ENCODE data around the gene CERS6.

DNA sequence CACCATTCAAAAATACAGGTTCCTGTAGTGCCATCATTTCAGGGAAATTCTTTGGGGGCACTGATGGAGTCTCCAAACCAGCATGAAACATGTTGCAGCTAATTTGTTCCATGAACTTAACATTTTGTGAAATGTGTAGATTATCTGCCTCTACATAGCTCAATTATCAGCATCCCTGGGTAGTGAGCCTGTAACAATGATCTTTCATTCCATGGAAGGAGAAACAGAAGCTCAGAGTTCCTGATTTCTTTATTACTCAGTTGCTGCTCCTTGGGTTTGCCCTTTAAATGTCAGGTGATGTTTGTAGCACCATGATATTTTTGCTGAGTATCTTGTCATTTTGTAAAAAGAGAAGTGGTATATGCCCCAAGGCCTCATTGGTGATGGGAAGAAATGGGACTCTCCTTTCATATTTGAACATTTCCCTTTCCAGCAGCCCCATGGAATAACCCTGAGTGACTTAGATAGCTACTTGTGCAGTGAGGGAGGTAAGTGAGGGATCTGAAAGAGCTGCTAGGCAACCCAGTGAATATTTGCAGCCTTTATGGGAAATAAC lies 146.9 kb downstream of the CERS6 start:
- TF ChIP-seq, protein P1, sequence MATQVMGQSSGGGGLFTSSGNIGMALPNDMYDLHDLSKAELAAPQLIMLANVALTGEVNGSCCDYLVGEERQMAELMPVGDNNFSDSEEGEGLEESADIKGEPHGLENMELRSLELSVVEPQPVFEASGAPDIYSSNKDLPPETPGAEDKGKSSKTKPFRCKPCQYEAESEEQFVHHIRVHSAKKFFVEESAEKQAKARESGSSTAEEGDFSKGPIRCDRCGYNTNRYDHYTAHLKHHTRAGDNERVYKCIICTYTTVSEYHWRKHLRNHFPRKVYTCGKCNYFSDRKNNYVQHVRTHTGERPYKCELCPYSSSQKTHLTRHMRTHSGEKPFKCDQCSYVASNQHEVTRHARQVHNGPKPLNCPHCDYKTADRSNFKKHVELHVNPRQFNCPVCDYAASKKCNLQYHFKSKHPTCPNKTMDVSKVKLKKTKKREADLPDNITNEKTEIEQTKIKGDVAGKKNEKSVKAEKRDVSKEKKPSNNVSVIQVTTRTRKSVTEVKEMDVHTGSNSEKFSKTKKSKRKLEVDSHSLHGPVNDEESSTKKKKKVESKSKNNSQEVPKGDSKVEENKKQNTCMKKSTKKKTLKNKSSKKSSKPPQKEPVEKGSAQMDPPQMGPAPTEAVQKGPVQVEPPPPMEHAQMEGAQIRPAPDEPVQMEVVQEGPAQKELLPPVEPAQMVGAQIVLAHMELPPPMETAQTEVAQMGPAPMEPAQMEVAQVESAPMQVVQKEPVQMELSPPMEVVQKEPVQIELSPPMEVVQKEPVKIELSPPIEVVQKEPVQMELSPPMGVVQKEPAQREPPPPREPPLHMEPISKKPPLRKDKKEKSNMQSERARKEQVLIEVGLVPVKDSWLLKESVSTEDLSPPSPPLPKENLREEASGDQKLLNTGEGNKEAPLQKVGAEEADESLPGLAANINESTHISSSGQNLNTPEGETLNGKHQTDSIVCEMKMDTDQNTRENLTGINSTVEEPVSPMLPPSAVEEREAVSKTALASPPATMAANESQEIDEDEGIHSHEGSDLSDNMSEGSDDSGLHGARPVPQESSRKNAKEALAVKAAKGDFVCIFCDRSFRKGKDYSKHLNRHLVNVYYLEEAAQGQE (IDR thresholded peaks at IDR 0.05): no peak
- TF ChIP-seq, protein P2, sequence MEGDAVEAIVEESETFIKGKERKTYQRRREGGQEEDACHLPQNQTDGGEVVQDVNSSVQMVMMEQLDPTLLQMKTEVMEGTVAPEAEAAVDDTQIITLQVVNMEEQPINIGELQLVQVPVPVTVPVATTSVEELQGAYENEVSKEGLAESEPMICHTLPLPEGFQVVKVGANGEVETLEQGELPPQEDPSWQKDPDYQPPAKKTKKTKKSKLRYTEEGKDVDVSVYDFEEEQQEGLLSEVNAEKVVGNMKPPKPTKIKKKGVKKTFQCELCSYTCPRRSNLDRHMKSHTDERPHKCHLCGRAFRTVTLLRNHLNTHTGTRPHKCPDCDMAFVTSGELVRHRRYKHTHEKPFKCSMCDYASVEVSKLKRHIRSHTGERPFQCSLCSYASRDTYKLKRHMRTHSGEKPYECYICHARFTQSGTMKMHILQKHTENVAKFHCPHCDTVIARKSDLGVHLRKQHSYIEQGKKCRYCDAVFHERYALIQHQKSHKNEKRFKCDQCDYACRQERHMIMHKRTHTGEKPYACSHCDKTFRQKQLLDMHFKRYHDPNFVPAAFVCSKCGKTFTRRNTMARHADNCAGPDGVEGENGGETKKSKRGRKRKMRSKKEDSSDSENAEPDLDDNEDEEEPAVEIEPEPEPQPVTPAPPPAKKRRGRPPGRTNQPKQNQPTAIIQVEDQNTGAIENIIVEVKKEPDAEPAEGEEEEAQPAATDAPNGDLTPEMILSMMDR (IDR thresholded peaks at IDR 0.05; ENCODE audit: low read depth, low read length, missing input control): no peak
- TF ChIP-seq TAF1 (conservative IDR thresholded peaks at IDR 0.05): no peak
- TF ChIP-seq NR2F2 (IDR thresholded peaks at IDR 0.05): no peak
- TF ChIP-seq, protein P3, sequence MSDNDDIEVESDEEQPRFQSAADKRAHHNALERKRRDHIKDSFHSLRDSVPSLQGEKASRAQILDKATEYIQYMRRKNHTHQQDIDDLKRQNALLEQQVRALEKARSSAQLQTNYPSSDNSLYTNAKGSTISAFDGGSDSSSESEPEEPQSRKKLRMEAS (IDR thresholded peaks at IDR 0.05): no peak
- TF ChIP-seq RAD21 (IDR thresholded peaks at IDR 0.05): no peak
- no peak for TF ChIP-seq YY1 (IDR thresholded peaks at IDR 0.05)
- TF ChIP-seq SP1 (IDR thresholded peaks at IDR 0.05): no peak
- TF ChIP-seq RXRA (IDR thresholded peaks at IDR 0.05): no peak
- TF ChIP-seq, protein P4, sequence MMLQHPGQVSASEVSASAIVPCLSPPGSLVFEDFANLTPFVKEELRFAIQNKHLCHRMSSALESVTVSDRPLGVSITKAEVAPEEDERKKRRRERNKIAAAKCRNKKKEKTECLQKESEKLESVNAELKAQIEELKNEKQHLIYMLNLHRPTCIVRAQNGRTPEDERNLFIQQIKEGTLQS (IDR thresholded peaks at IDR 0.05): no peak
- no peak for TF ChIP-seq JUND (IDR thresholded peaks at IDR 0.05)
- TF ChIP-seq GABPA (IDR thresholded peaks at IDR 0.05 in 1 of 2, conservative IDR thresholded peaks at IDR 0.05 in 1 of 2): no peak

Data from liver (tissue), 3 donors.